A549 (cell line): Measurements from ENCODE around the gene TBC1D22A. TPM values are rescaled to one million over a fixed set of nuclear protein-coding genes. Genes with fewer than 3 reads are reported as not detected.

Source experiments
- ATAC-seq, 2 experiments: fragments of 200-7000 bp in 1 of 2; fragments of >200 bp in 1 of 2; cut with Nextera tagmentation in 1 of 2; cut with Tn5 transposase in 1 of 2; 3 replicates each; pipeline versions ENCODE4 v1.8.0 to v1.9.1; 2018 to 2020; ENCODE audit warnings: mild to moderate bottlenecking in 1 of 2, moderate library complexity in 1 of 2
- CTCF ChIA-PET: fragments of 300-600 bp; sonication (Branson Sonifier 250); formaldehyde crosslinking; extraction: SDS; loops from one replicate; lab custom pipeline; 2021; ENCODE audit warnings: antibody characterized with exemption, inconsistent platforms; lab: Yijun Ruan, JAX
- POLR2A ChIA-PET: fragments of 350-600 bp; formaldehyde crosslinking; extraction: SDS; loops from one replicate; lab custom pipeline; 2021; ENCODE audit warnings: antibody characterized with exemption, inconsistent platforms; lab: Yijun Ruan, JAX
- DNase-seq, 2 experiments: peaks; one replicate each; pipeline versions ENCODE4 v3.0.0 to v3.0.0-alpha.2; 2011 to 2016; ENCODE audit warnings: low read depth in 1 of 2, low spot score in 1 of 2
- FAIRE-seq: peaks from 2 replicates; lab custom pipeline; 2011; peaks lifted over from hg19 to GRCh38; lab: Jason Lieb, UNC
- H3K27ac ChIP-seq, 2 experiments: fragments of >200 bp; sonication (Bioruptor Twin); formaldehyde crosslinking; 3 replicates each; pipeline ENCODE4 v1.5.1; 2016 to 2017
- H3K4me1 ChIP-seq: fragments of >200 bp; sonication (Bioruptor Twin); formaldehyde crosslinking; 3 replicates; pipeline ENCODE4 v1.6.1; 2016
- H3K4me2 ChIP-seq: fragments of >200 bp; sonication (Bioruptor Twin); formaldehyde crosslinking; 3 replicates; pipeline ENCODE4 v1.6.1; 2016
- H3K4me3 ChIP-seq: fragments of >200 bp; sonication (Bioruptor Twin); formaldehyde crosslinking; 3 replicates; pipeline ENCODE4 v1.5.1; 2016
- H3K9me3 ChIP-seq: fragments of >200 bp; sonication (Bioruptor Twin); formaldehyde crosslinking; 3 replicates; pipeline ENCODE4 v1.6.1; 2016
- CBX2 ChIP-seq: fragments of 200-600 bp; sonication (generic); IDR thresholded peaks from 2 replicates; pipeline ENCODE4 v1.6.1; 2016; ENCODE audit warnings: low read depth, mild to moderate bottlenecking, borderline replicate concordance
- CHD2 ChIP-seq: fragments of 150-350 bp; IDR thresholded peaks from 2 replicates; pipeline ENCODE4 v1.6.1; 2014; ENCODE audit warnings: low read length; ENCODE audit not compliant: partially characterized antibody
- FOSB ChIP-seq: fragments of 250-450 bp; sonication (Bioruptor Pico); IDR thresholded peaks from 2 replicates; pipeline ENCODE4 v1.5.0; 2020; ENCODE audit warnings: mild to moderate bottlenecking, moderate library complexity
- FOSL2 ChIP-seq, 2 experiments: fragments of 450-650 bp in 1 of 2; fragments of >200 bp in 1 of 2; sonication (Bioruptor Twin) in 1 of 2; formaldehyde crosslinking; IDR thresholded peaks; 2 replicates each; pipeline versions ENCODE4 v1.5.0 to v1.6.1; 2016 to 2020; ENCODE audit warnings: mild to moderate bottlenecking in 1 of 2, moderate library complexity in 1 of 2
- HDAC2 ChIP-seq: fragments of 200-600 bp; sonication (generic); IDR thresholded peaks from 2 replicates; pipeline ENCODE4 v1.6.1; 2016
- JUN ChIP-seq, 2 experiments: fragments of >200 bp; sonication (Bioruptor Twin); formaldehyde crosslinking; IDR thresholded peaks; 2 replicates in 1 of 2; 3 replicates in 1 of 2; pipeline ENCODE4 v1.6.1; 2016 to 2017
- MAFK ChIP-seq: fragments of 450-650 bp; IDR thresholded peaks from 2 replicates; pipeline ENCODE4 v1.6.1; 2014; ENCODE audit not compliant: partially characterized antibody
- MAZ ChIP-seq: fragments of 150-350 bp; IDR thresholded peaks from 2 replicates; pipeline ENCODE4 v1.6.1; 2014; ENCODE audit warnings: antibody characterized with exemption, low read depth, low read length, borderline replicate concordance
- NPAS2 ChIP-seq: fragments of 250-450 bp; sonication (Bioruptor Pico); IDR thresholded peaks from 2 replicates; pipeline ENCODE4 v1.8.0; 2022; ENCODE audit warnings: mild to moderate bottlenecking, moderate library complexity, borderline replicate concordance
- PHF8 ChIP-seq: fragments of 200-600 bp; sonication (generic); IDR thresholded peaks from 2 replicates; pipeline ENCODE4 v1.6.1; 2016; ENCODE audit warnings: low read depth, mild to moderate bottlenecking, antibody characterized with exemption, moderate library complexity, borderline replicate concordance
- RAD21 ChIP-seq, 2 experiments: fragments of >200 bp in 1 of 2; sonication (Bioruptor Twin) in 1 of 2; formaldehyde crosslinking in 1 of 2; IDR thresholded peaks in 1 of 2; conservative IDR thresholded peaks in 1 of 2; 2 replicates in 1 of 2; 3 replicates in 1 of 2; pipeline ENCODE4 v1.6.1; 2012 to 2018; ENCODE audit warnings: inconsistent platforms in 1 of 2
- RFX5 ChIP-seq: fragments of 450-650 bp; IDR thresholded peaks from 2 replicates; pipeline ENCODE4 v1.7.1; 2014; ENCODE audit warnings: antibody characterized with exemption, mild to moderate bottlenecking, moderate library complexity
- RNF2 ChIP-seq: fragments of 200-600 bp; sonication (generic); IDR thresholded peaks from 2 replicates; pipeline ENCODE4 v1.6.1; 2016; ENCODE audit warnings: low read depth, mild to moderate bottlenecking, antibody characterized with exemption, moderate library complexity, borderline replicate concordance
- TP53 ChIP-seq: fragments of 250-450 bp; sonication (Bioruptor Pico); IDR thresholded peaks from 2 replicates; pipeline ENCODE4 v1.5.0; 2021; ENCODE audit warnings: mild to moderate bottlenecking, moderate library complexity
- ZSCAN20 ChIP-seq: fragments of 250-450 bp; sonication (Bioruptor Pico); IDR thresholded peaks from 2 replicates; pipeline ENCODE4 v1.8.0; 2022; ENCODE audit warnings: mild to moderate bottlenecking, moderate library complexity
- WGBS: methylation state at CpG from one replicate; pipeline ENCODE4 v1.1.6; 2017; ENCODE audit errors: missing lambda C conversion rate; 5-methylcytosine and 5-hydroxymethylcytosine counted together
- polyA plus RNA-seq, 4 experiments: library from polyadenylated mRNA; depleted of rRNA in 3 of 4; stranded (reverse); fragments of >200 nt; fragmentation: RNase III in 1 of 4; extraction: RNeasy Plus Mini Kit Qiagen cat#74134 plus additional on column Dnase treatment in 1 of 4; gene quantifications; 2 replicates in 3 of 4; 3 replicates in 1 of 4; pipeline ENCODE4 v1.2.3, GENCODE V29; 2011 to 2017
- TF ChIP-seq, protein P1 (sequence below): fragments of 150-350 bp; IDR thresholded peaks from 2 replicates; pipeline ENCODE4 v1.6.1; 2014; ENCODE audit warnings: low read depth, mild to moderate bottlenecking, low read length
- TF ChIP-seq, protein P2 (sequence below): fragments of 200-600 bp; sonication (generic); IDR thresholded peaks from 2 replicates; pipeline ENCODE4 v1.6.1; 2016; ENCODE audit warnings: antibody characterized with exemption, mild to moderate bottlenecking, moderate library complexity
- TF ChIP-seq, protein P3 (sequence below): IDR thresholded peaks from 2 replicates; pipeline ENCODE4 v1.6.1; 2012

The TBC1D22A gene
- polyA plus RNA-seq, 2 of the 4 experiments (the other 2 are of a cell fraction) = 8.9 to 10.8 TPM

DNA sequence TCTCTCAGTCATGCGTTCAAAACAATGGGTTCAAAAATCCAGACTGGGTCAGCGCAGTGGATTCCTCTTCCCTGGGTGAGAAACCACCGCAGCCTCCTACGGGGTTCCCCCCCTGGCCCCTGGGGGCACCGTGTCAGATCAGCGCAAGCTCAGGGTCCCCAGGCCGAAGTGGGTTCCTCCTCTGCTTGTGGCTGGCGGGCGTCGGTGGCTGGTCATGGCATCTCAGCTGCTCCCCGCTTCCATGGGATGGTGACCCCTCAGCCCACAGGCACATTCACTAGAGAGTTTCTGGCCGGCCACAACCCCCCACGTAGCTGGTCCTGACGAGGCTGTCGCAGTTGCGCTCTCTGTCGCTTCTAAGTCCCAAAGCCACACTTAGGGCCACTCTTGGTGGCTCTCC, 389.8 kb downstream of the TBC1D22A start:
- ChIA-PET CTCF (no interaction called here), POLR2A (no interaction called here)
- H3K9me3 ChIP-seq = no peaks in the 10 kb centered on the region
- DNase-seq = no peak
- TF ChIP-seq ZSCAN20 (CRISPR knock-in tag) = no peak
- TF ChIP-seq RFX5 = no peak
- no peak for TF ChIP-seq CBX2
- no peak for TF ChIP-seq PHF8
- no peak for TF ChIP-seq FOSB (CRISPR knock-in tag)
- TF ChIP-seq, protein P1, sequence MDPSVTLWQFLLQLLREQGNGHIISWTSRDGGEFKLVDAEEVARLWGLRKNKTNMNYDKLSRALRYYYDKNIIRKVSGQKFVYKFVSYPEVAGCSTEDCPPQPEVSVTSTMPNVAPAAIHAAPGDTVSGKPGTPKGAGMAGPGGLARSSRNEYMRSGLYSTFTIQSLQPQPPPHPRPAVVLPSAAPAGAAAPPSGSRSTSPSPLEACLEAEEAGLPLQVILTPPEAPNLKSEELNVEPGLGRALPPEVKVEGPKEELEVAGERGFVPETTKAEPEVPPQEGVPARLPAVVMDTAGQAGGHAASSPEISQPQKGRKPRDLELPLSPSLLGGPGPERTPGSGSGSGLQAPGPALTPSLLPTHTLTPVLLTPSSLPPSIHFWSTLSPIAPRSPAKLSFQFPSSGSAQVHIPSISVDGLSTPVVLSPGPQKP = no peak
- no peak for TF ChIP-seq MAZ
- TF ChIP-seq, protein P2, sequence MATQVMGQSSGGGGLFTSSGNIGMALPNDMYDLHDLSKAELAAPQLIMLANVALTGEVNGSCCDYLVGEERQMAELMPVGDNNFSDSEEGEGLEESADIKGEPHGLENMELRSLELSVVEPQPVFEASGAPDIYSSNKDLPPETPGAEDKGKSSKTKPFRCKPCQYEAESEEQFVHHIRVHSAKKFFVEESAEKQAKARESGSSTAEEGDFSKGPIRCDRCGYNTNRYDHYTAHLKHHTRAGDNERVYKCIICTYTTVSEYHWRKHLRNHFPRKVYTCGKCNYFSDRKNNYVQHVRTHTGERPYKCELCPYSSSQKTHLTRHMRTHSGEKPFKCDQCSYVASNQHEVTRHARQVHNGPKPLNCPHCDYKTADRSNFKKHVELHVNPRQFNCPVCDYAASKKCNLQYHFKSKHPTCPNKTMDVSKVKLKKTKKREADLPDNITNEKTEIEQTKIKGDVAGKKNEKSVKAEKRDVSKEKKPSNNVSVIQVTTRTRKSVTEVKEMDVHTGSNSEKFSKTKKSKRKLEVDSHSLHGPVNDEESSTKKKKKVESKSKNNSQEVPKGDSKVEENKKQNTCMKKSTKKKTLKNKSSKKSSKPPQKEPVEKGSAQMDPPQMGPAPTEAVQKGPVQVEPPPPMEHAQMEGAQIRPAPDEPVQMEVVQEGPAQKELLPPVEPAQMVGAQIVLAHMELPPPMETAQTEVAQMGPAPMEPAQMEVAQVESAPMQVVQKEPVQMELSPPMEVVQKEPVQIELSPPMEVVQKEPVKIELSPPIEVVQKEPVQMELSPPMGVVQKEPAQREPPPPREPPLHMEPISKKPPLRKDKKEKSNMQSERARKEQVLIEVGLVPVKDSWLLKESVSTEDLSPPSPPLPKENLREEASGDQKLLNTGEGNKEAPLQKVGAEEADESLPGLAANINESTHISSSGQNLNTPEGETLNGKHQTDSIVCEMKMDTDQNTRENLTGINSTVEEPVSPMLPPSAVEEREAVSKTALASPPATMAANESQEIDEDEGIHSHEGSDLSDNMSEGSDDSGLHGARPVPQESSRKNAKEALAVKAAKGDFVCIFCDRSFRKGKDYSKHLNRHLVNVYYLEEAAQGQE = no peak
- no peak overlapping the region for H3K27ac ChIP-seq
- WGBS = 91% methylated on average over 13 of the region's 17 CpGs
- no peak overlapping the region for H3K4me2 ChIP-seq
- no peak for ATAC-seq
- no peak for FAIRE-seq
- H3K4me1 ChIP-seq = no peaks in the 10 kb centered on the region
- no peak overlapping the region for H3K4me3 ChIP-seq

DNA sequence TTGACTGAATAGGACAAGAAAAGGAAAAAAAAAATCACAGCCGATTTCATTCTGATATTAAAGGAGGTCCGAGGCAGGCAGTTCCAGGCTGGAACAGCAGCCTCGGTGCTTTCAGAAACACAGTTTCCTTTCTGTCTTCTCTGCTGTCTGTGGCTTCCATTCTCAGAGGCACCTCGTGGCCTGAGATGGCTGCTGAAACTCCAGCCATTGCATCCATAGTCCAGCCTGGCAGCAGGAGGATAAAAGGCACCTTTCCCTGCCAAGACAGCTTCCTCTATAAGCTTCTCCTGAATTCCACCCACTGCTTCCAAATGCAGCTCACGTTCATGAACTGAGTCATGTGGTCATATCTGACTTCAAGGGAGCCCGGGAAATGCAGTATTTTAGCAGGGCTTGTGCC, 390.5 kb downstream of the TBC1D22A start:
- Histone ChIP-seq H3K4me1 (no peaks in the 10 kb centered on the region), H3K9me3 (no peaks in the 10 kb centered on the region), H3K4me2 (no peak overlapping the region), H3K4me3 (no peak overlapping the region), H3K27ac (no peak overlapping the region)
- TF ChIP-seq FOSL2 (IDR thresholded peaks at IDR 0.05) = no peak
- no peak for TF ChIP-seq FOSL2 (CRISPR knock-in tag; IDR thresholded peaks at IDR 0.05)
- TF ChIP-seq JUN (IDR thresholded peaks at IDR 0.05) = no peak
- TF ChIP-seq NPAS2 (CRISPR knock-in tag) = no peak
- no peak for TF ChIP-seq RNF2
- TF ChIP-seq ZSCAN20 (CRISPR knock-in tag) = no peak
- TF ChIP-seq, protein P3, sequence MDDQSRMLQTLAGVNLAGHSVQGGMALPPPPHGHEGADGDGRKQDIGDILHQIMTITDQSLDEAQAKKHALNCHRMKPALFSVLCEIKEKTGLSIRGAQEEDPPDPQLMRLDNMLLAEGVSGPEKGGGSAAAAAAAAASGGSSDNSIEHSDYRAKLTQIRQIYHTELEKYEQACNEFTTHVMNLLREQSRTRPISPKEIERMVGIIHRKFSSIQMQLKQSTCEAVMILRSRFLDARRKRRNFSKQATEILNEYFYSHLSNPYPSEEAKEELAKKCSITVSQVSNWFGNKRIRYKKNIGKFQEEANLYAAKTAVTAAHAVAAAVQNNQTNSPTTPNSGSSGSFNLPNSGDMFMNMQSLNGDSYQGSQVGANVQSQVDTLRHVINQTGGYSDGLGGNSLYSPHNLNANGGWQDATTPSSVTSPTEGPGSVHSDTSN = no peak
- no peak for TF ChIP-seq HDAC2
- no peak for TF ChIP-seq RAD21 (conservative IDR thresholded peaks at IDR 0.05 in 1 of 2, IDR thresholded peaks at IDR 0.05 in 1 of 2)
- no peak for TF ChIP-seq MAFK
- no peak for TF ChIP-seq TP53 (CRISPR knock-in tag)
- TF ChIP-seq CHD2 = no peak
- 44% methylated on average over 6 of the region's 6 CpGs for WGBS
- ATAC-seq = no peak
- FAIRE-seq = no peak
- ChIA-PET POLR2A (no interaction called here), CTCF (no interaction called here)
- DNase-seq = no peak
